A673 (cell line): ENCODE results near the gene MOB3A.

Source experiments
- CTCF ChIP-seq: fragments of 300-800, 200-600 bp; sonication (generic); conservative IDR thresholded peaks from 2 replicates; pipeline ENCODE4 v1.5.1; 2017; ENCODE audit warnings: low read depth, mild to moderate bottlenecking, antibody characterized with exemption, low read length, moderate library complexity, mixed read lengths
- EZH2 ChIP-seq: fragments of 200-600 bp; sonication (generic); IDR thresholded peaks from 2 replicates; pipeline ENCODE4 v1.6.1; 2017; ENCODE audit warnings: borderline replicate concordance, low read depth, mild to moderate bottlenecking, mixed read lengths, antibody characterized with exemption, low read length; ENCODE audit not compliant: poor library complexity, severe bottlenecking

- TF ChIP-seq CTCF (no peak), EZH2 (no peak)
Observed at GRCh38 chr19:2144190-2144589, 48.1 kb upstream of the MOB3A start.
